ENCODE measurements around the gene GGACT.

GRCh38 chr13:100637796-100638195 lies 49.2 kb upstream of the GGACT start:
- TF ChIP-seq CTCF (IDR thresholded peaks at IDR 0.05) (no peak), POLR2A (IDR thresholded peaks at IDR 0.05) (no peak)

All from body of pancreas (tissue), 4 donors.